ENCODE measurements around the gene DOCK2. TPM values are rescaled to one million over a fixed set of nuclear protein-coding genes. Genes with fewer than 3 reads are reported as not detected.

DOCK2 gene
- total and polyA plus RNA-seq, 2 of the 8 experiments (the other 6 are each of a cell fraction or from before 2014, with no cell fraction given): 3.9 to 5.7 TPM

GRCh38 chr5:169763376-169764017 lies 126.4 kb downstream of the DOCK2 start (continued):
- TF ChIP-seq CHD7 (IDR thresholded peaks at IDR 0.05; ENCODE audit: insufficient replicate concordance, low read length): no peak
- TF ChIP-seq GABPA (IDR thresholded peaks at IDR 0.05; ENCODE audit: borderline replicate concordance, insufficient read depth, low read length): no peak
- no peak for TF ChIP-seq KDM4A (IDR thresholded peaks at IDR 0.05; ENCODE audit: low read depth, low read length, severe bottlenecking)
- no peak for TF ChIP-seq ZNF274 (IDR thresholded peaks at IDR 0.05; ENCODE audit: borderline replicate concordance, extremely low read depth, low read length)
- no peak for TF ChIP-seq CHD2 (IDR thresholded peaks at IDR 0.05; ENCODE audit: low read length)
- TF ChIP-seq BACH1 (IDR thresholded peaks at IDR 0.05; ENCODE audit: low read length): no peak
- no peak for TF ChIP-seq RNF2 (IDR thresholded peaks at IDR 0.05; ENCODE audit: borderline replicate concordance, low read depth, low read length, missing control alignments, poor library complexity, severe bottlenecking)
- no peak for TF ChIP-seq E2F6 (IDR thresholded peaks at IDR 0.05)
- TF ChIP-seq EGR1 (IDR thresholded peaks at IDR 0.05; ENCODE audit: borderline replicate concordance, low read depth, low read length): no peak
